Stomach smooth muscle (tissue), 2 donors: ENCODE data around the gene ETV7.

ENCODE experiments used
- H3K27ac ChIP-seq: one replicate; pipeline ENCODE4 v1.7.0; 2013; ENCODE audit warnings: mild to moderate bottlenecking, low read length, inconsistent platforms
- H3K27me3 ChIP-seq, 2 donors: one replicate each; pipeline ENCODE4 v1.7.0; 2013; ENCODE audit warnings: low read length in 2 of 2; ENCODE audit not compliant: insufficient read depth in 2 of 2, control insufficient read depth in 1 of 2
- H3K36me3 ChIP-seq, 2 donors: one replicate each; pipeline ENCODE4 v1.7.0; 2013; ENCODE audit warnings: low read length in 2 of 2; ENCODE audit not compliant: control insufficient read depth in 2 of 2, insufficient read depth in 2 of 2
- H3K4me1 ChIP-seq: one replicate; pipeline ENCODE4 v1.7.0; 2013; ENCODE audit warnings: low read length; ENCODE audit not compliant: control insufficient read depth, insufficient read depth
- H3K4me3 ChIP-seq, 2 donors: one replicate each; pipeline ENCODE4 v1.7.0; 2013; ENCODE audit warnings: low read length in 2 of 2
- H3K9ac ChIP-seq, 2 donors: one replicate each; pipeline ENCODE4 v1.7.0; 2013; ENCODE audit warnings: low read length in 2 of 2, mild to moderate bottlenecking in 1 of 2
- H3K9me3 ChIP-seq, 2 donors: one replicate each; pipeline ENCODE4 v1.7.0; 2013; ENCODE audit warnings: low read length in 2 of 2; ENCODE audit not compliant: control insufficient read depth in 2 of 2
- donor health status: healthy.
- donor health status: Pancreatic carcinoma.

The ETV7 gene

GRCh38 chr6:36384095-36384494, 3.4 kb downstream of the ETV7 start:
- no peaks in the 10 kb centered on the region for H3K36me3 ChIP-seq
- H3K9me3 ChIP-seq, result no peaks in the 10 kb centered on the region
- H3K4me1 ChIP-seq, result peaks cover 21% of the 10 kb centered on the region
- H3K4me3 ChIP-seq, result no peak overlapping the region
- no peak overlapping the region for H3K27ac ChIP-seq
- H3K9ac ChIP-seq, result no peak overlapping the region
- H3K27me3 ChIP-seq, result no peaks in the 10 kb centered on the region

GRCh38 chr6:36383606-36384005, 3.9 kb downstream of the ETV7 start:
- Histone ChIP-seq H3K9me3 (no peaks in the 10 kb centered on the region), H3K4me3 (no peak overlapping the region), H3K27ac (no peak overlapping the region)

GRCh38 chr6:36382976-36383375, 4.5 kb downstream of the ETV7 start:
- no peak overlapping the region for H3K27ac ChIP-seq
- H3K9me3 ChIP-seq, result no peaks in the 10 kb centered on the region
- no peaks in the 10 kb centered on the region for H3K36me3 ChIP-seq
- no peaks in the 10 kb centered on the region for H3K27me3 ChIP-seq
- peaks cover 19% of the 10 kb centered on the region for H3K4me1 ChIP-seq
- H3K9ac ChIP-seq, result no peak overlapping the region
- no peak overlapping the region for H3K4me3 ChIP-seq

More at GRCh38 chr6:36383606-36384005, 3.9 kb downstream of the ETV7 start:
- H3K27me3 ChIP-seq, result no peaks in the 10 kb centered on the region
- no peaks in the 10 kb centered on the region for H3K36me3 ChIP-seq
- H3K4me1 ChIP-seq, result peaks cover 21% of the 10 kb centered on the region
- no peak overlapping the region for H3K9ac ChIP-seq

GRCh38 chr6:36381502-36382389, 5.7 kb downstream of the ETV7 start:
- Histone ChIP-seq H3K27ac (no peak overlapping the region), H3K4me3 (no peak overlapping the region), H3K27me3 (no peaks in the 10 kb centered on the region), H3K36me3 (no peaks in the 10 kb centered on the region), H3K9me3 (no peaks in the 10 kb centered on the region), H3K9ac (no peak overlapping the region), H3K4me1 (peaks cover 7% of the 10 kb centered on the region)

- no peak overlapping the region for H3K9ac ChIP-seq
- H3K9me3 ChIP-seq, result no peaks in the 10 kb centered on the region
- no peak overlapping the region for H3K4me3 ChIP-seq
- H3K4me1 ChIP-seq, result no peaks in the 10 kb centered on the region
- no peaks in the 10 kb centered on the region for H3K27me3 ChIP-seq
- no peak overlapping the region for H3K27ac ChIP-seq
- H3K36me3 ChIP-seq, result no peaks in the 10 kb centered on the region
Measured at GRCh38 chr6:36380166-36380565, 7.3 kb downstream of the ETV7 start.

- Histone ChIP-seq H3K36me3 (no peaks in the 10 kb centered on the region), H3K4me1 (no peaks in the 10 kb centered on the region), H3K9me3 (no peaks in the 10 kb centered on the region), H3K9ac (no peak overlapping the region), H3K4me3 (no peak overlapping the region), H3K27ac (no peak overlapping the region), H3K27me3 (no peaks in the 10 kb centered on the region)
Measured at GRCh38 chr6:36378936-36379335, 8.5 kb downstream of the ETV7 start.

GRCh38 chr6:36378243-36378920, 9.1 kb downstream of the ETV7 start:
- no peak overlapping the region for H3K27ac ChIP-seq
- no peak overlapping the region for H3K4me3 ChIP-seq
- H3K36me3 ChIP-seq, result no peaks in the 10 kb centered on the region
- H3K9ac ChIP-seq, result no peak overlapping the region
- no peaks in the 10 kb centered on the region for H3K27me3 ChIP-seq
- no peaks in the 10 kb centered on the region for H3K9me3 ChIP-seq
- peaks cover 2% of the 10 kb centered on the region for H3K4me1 ChIP-seq

- no peaks in the 10 kb centered on the region for H3K36me3 ChIP-seq
- H3K27me3 ChIP-seq, result no peaks in the 10 kb centered on the region
- no peak overlapping the region for H3K9ac ChIP-seq
- H3K4me1 ChIP-seq, result peaks cover 2% of the 10 kb centered on the region
- no peaks in the 10 kb centered on the region for H3K9me3 ChIP-seq
- H3K27ac ChIP-seq, result no peak overlapping the region
- H3K4me3 ChIP-seq, result no peak overlapping the region
Measured at GRCh38 chr6:36377594-36377993, 9.9 kb downstream of the ETV7 start.

GRCh38 chr6:36376742-36377141, 10.7 kb downstream of the ETV7 start:
- no peaks in the 10 kb centered on the region for H3K27me3 ChIP-seq
- no peak overlapping the region for H3K27ac ChIP-seq
- H3K9me3 ChIP-seq, result no peaks in the 10 kb centered on the region
- no peak overlapping the region for H3K4me3 ChIP-seq
- H3K9ac ChIP-seq, result no peak overlapping the region
- H3K36me3 ChIP-seq, result no peaks in the 10 kb centered on the region
- H3K4me1 ChIP-seq, result peaks cover 2% of the 10 kb centered on the region

GRCh38 chr6:36376183-36376582, 11.3 kb downstream of the ETV7 start:
- Histone ChIP-seq H3K27me3 (no peaks in the 10 kb centered on the region), H3K36me3 (no peaks in the 10 kb centered on the region), H3K9me3 (no peaks in the 10 kb centered on the region), H3K4me3 (no peak overlapping the region), H3K9ac (no peak overlapping the region), H3K4me1 (peaks cover 2% of the 10 kb centered on the region), H3K27ac (no peak overlapping the region)

GRCh38 chr6:36375644-36376155, 11.8 kb downstream of the ETV7 start:
- no peak overlapping the region for H3K27ac ChIP-seq
- no peaks in the 10 kb centered on the region for H3K9me3 ChIP-seq
- no peaks in the 10 kb centered on the region for H3K27me3 ChIP-seq
- H3K9ac ChIP-seq, result no peak overlapping the region
- H3K36me3 ChIP-seq, result no peaks in the 10 kb centered on the region
- H3K4me1 ChIP-seq, result peaks cover 2% of the 10 kb centered on the region
- H3K4me3 ChIP-seq, result no peak overlapping the region
